ENCODE measurements around the gene YKT6. TPM values are rescaled to one million over a fixed set of nuclear protein-coding genes. Genes with fewer than 3 reads are reported as not detected.

The YKT6 gene
- total RNA-seq, 1 donor from 2014 or later, result 178 TPM

DNA sequence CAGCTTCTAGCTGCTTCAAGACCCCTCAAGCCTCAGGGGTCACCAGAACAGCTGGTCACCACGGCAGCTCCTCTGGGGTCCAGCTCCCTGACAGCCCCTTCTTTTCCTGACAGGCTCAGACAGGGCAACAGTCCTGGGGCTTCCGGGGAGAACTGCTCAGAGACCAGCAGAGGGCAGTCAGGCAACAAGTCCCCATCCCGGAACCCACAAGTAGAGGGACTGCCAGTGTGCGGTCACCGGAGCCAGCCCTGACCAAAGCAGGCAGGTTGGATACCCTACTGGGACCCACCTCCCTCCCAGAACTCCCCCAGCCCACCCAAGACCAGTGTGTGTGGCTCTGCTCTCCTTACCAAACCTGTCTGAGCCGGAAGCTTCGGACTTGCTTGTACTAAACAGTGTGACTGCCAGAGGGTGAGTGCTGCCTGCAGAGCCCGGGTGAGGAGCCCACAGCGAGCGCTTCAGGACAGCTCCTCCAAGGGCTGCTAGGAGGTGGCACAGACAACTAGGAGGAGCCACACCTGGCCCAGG lies 40.3 kb downstream of the YKT6 start:
- TF ChIP-seq, protein P1, sequence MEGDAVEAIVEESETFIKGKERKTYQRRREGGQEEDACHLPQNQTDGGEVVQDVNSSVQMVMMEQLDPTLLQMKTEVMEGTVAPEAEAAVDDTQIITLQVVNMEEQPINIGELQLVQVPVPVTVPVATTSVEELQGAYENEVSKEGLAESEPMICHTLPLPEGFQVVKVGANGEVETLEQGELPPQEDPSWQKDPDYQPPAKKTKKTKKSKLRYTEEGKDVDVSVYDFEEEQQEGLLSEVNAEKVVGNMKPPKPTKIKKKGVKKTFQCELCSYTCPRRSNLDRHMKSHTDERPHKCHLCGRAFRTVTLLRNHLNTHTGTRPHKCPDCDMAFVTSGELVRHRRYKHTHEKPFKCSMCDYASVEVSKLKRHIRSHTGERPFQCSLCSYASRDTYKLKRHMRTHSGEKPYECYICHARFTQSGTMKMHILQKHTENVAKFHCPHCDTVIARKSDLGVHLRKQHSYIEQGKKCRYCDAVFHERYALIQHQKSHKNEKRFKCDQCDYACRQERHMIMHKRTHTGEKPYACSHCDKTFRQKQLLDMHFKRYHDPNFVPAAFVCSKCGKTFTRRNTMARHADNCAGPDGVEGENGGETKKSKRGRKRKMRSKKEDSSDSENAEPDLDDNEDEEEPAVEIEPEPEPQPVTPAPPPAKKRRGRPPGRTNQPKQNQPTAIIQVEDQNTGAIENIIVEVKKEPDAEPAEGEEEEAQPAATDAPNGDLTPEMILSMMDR (IDR thresholded peaks at IDR 0.05; ENCODE audit: partially characterized antibody, unreplicated experiment), result peak; percentile 56
- Mint-ChIP-seq H3K4me3 (ENCODE audit: unreplicated experiment) (no peak overlapping the region), H3K36me3 (ENCODE audit: unreplicated experiment) (no peaks in the 10 kb centered on the region), H3K27me3 (ENCODE audit: unreplicated experiment) (peaks cover 13% of the 10 kb centered on the region), H3K27ac (ENCODE audit: unreplicated experiment) (no peak overlapping the region), H3K9me3 (ENCODE audit: unreplicated experiment) (peaks cover 6% of the 10 kb centered on the region), H3K4me1 (ENCODE audit: low read depth, unreplicated experiment) (peaks cover 17% of the 10 kb centered on the region)
- peak; percentile 78 for DNase-seq

DNA sequence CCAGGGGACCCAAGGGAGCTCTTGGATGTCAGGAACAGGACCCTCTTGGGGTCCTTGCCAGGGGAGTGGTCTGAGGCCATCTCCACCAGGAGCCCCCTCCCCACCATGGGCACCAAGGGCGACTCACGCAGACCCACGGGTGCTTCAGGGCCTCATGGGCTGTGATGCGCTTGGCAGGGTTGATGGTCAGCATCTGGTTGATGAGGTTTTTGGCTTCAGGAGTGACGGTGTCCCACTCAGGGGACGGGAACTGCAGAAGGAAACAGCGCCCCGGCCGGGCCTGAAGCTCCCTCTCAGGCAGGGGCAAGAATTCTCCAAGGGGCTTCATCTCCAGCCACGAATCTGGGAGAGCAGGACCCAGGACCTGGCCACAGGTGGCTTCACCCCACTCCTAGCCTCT lies 41.3 kb downstream of the YKT6 start:
- no peak for DNase-seq
- peaks cover 12% of the 10 kb centered on the region for H3K27me3 Mint-ChIP-seq (ENCODE audit: unreplicated experiment)
- no peak overlapping the region for H3K4me3 Mint-ChIP-seq (ENCODE audit: unreplicated experiment)
- H3K27ac Mint-ChIP-seq (ENCODE audit: unreplicated experiment), result no peak overlapping the region
- H3K4me1 Mint-ChIP-seq (ENCODE audit: low read depth, unreplicated experiment), result peaks cover 8% of the 10 kb centered on the region
- H3K36me3 Mint-ChIP-seq (ENCODE audit: unreplicated experiment), result no peaks in the 10 kb centered on the region
- peaks cover 10% of the 10 kb centered on the region for H3K9me3 Mint-ChIP-seq (ENCODE audit: unreplicated experiment)
- TF ChIP-seq, protein P1 (IDR thresholded peaks at IDR 0.05; ENCODE audit: partially characterized antibody, unreplicated experiment), result no peak

DNA sequence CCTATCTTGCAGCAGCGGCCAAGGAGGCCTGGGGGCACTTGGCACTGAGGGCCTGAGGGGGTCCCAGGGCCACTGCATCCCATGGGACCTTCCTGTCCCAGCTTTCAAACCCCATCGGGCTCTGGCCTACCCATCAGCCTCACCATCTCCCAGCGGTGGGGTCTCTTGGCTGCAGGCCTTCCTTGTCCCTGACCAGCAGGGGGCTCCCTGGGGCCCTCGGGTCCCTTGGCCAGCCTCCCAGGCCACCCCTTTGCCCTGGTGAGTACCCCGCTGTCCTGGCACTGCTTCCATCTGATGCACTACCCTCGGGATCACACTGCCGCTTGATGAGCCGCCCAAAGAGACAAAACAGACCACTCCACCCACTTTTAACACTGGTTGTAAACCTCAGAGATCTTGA lies 43.5 kb downstream of the YKT6 start:
- Mint-ChIP-seq H3K4me3 (ENCODE audit: unreplicated experiment) (no peak overlapping the region), H3K27ac (ENCODE audit: unreplicated experiment) (no peak overlapping the region), H3K36me3 (ENCODE audit: unreplicated experiment) (no peaks in the 10 kb centered on the region), H3K27me3 (ENCODE audit: unreplicated experiment) (peaks cover 11% of the 10 kb centered on the region), H3K4me1 (ENCODE audit: low read depth, unreplicated experiment) (peaks cover 10% of the 10 kb centered on the region), H3K9me3 (ENCODE audit: unreplicated experiment) (peaks cover 12% of the 10 kb centered on the region)
- DNase-seq, result no peak
- TF ChIP-seq, protein P1 (IDR thresholded peaks at IDR 0.05; ENCODE audit: partially characterized antibody, unreplicated experiment), result peak; percentile 50

DNA sequence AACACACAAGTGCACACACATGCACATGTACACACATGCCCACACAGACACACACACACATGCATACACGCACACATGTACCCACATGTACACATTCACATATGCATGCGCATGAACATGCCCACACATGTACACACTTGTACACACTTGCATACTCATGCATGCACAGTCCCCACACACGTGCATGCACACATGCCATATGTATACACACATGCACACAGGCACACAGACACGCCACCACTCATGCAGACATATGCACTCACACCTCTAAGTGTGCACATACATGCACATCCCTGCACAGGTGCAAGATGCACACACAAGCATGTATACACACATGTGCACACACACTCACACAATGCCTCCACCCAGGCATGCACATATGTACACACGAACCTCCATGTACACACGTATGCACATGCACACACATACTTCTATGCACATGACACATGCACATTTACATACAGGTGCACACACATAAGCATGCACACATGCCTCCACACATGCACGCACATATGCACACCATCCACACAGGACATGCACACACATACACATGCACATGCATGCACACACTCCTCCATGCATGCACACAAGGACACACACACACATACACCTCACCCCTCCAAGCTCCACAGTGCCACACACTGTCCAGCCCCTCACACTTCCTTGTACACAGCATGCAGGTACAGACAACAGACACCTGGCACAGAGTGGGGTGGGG lies 45.8 kb downstream of the YKT6 start:
- H3K4me1 Mint-ChIP-seq (ENCODE audit: low read depth, unreplicated experiment), result peaks cover 4% of the 10 kb centered on the region
- no peak overlapping the region for H3K4me3 Mint-ChIP-seq (ENCODE audit: unreplicated experiment)
- H3K9me3 Mint-ChIP-seq (ENCODE audit: unreplicated experiment), result peaks cover 12% of the 10 kb centered on the region
- peak overlapping the region; percentile 38 for H3K27ac Mint-ChIP-seq (ENCODE audit: unreplicated experiment)
- TF ChIP-seq, protein P1 (IDR thresholded peaks at IDR 0.05; ENCODE audit: partially characterized antibody, unreplicated experiment), result no peak
- DNase-seq, result no peak
- H3K36me3 Mint-ChIP-seq (ENCODE audit: unreplicated experiment), result no peaks in the 10 kb centered on the region
- H3K27me3 Mint-ChIP-seq (ENCODE audit: unreplicated experiment), result peaks cover 9% of the 10 kb centered on the region

Measured in glutamatergic neuron (in vitro differentiated cells).